ENCODE measurements around the gene ACOT9.

GRCh38 chrX:23785580-23785979, 42.5 kb upstream of the ACOT9 start:
- TF ChIP-seq CTCF (conservative IDR thresholded peaks at IDR 0.05; ENCODE audit: low read depth in 2 of 2): no peak
- TF ChIP-seq EZH2 (IDR thresholded peaks at IDR 0.05; ENCODE audit: low read depth, unreplicated experiment): no peak
- no peak for TF ChIP-seq POLR2AphosphoS5 (IDR thresholded peaks at IDR 0.05; ENCODE audit: low read depth)
- TF ChIP-seq CREB1 (CRISPR knock-in tag; IDR thresholded peaks at IDR 0.05; ENCODE audit: low read depth): no peak
- no peak for TF ChIP-seq EZH2phosphoT487 (IDR thresholded peaks at IDR 0.05; ENCODE audit: unreplicated experiment)
- TF ChIP-seq STAT1 (IDR thresholded peaks at IDR 0.05; ENCODE audit: unreplicated experiment): no peak
- no peak for TF ChIP-seq REST (IDR thresholded peaks at IDR 0.05; ENCODE audit: unreplicated experiment)
- TF ChIP-seq JUNB (IDR thresholded peaks at IDR 0.05; ENCODE audit: unreplicated experiment): no peak
- TF ChIP-seq ETS1 (IDR thresholded peaks at IDR 0.05): no peak
- no peak for TF ChIP-seq ZNF114 (CRISPR knock-in tag; IDR thresholded peaks at IDR 0.05)
- no peak for TF ChIP-seq ZNF331 (CRISPR knock-in tag; IDR thresholded peaks at IDR 0.05; ENCODE audit: low read depth)
- no peak for TF ChIP-seq NANOG (IDR thresholded peaks at IDR 0.05; ENCODE audit: borderline replicate concordance)
